ACHN (cell line): ENCODE results near the gene ZNF471.

Experiments
- DNase-seq: peaks from one replicate; pipeline ENCODE4 v3.0.0-alpha.2; 2015
- in situ Hi-C: cut with HindIII; loops from 2 replicates; pipeline ENCODE4 v1.10.0; 2017; ENCODE audit warnings: low sequenced_read_pairs, low pct_ligation_motif_present, low pct_unique_long_range_greater_than_20kb

ZNF471 gene

DNA sequence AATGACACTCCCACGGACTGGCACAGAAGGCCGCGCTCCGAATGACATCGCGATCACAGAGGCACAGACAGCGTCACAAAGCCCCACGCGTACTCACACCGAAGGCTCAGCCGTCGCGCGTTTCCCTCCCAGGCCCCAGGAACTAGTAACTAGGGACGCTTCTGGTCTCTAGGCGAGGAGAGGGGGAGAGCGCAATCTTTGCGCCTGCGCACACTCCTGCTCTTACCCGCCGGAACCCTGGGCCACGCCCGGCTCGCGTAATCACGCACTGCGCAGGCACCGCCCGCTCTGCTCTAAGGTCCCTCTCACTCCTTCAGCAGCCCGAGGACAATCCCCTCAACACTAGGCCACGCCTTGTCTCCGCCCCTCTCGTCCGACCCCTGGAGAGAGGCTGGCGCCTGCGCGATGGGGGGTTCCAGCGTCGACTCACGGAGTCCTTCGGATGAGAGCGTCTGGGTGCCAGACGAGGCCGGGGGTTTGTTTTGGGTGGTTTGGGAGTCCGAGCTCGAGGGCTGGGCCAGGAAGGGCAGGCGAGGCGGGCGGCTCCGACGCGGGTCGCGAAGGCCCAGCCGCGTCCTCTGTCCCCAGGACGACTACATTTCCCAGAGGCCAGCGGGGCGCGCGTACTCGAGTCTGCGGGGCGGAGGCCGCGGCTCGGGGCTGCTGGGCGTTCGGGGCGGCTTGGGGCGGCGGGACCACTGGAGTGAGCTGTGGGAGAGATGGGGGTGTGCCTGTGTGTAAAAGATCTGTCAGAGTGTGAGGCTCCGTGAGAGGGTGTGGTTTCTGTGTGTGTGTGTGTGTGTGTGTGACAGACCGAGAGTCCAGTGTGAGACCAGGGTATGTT, at the start of gene ZNF471:
Gene ZNF471, plus strand, starts transcription at position 410 of the 844 bp plus-strand sequence. CDS start 3,717 bp downstream, outside the sequence.
- no peak for DNase-seq
- in situ Hi-C loops: no loop called here

DNA sequence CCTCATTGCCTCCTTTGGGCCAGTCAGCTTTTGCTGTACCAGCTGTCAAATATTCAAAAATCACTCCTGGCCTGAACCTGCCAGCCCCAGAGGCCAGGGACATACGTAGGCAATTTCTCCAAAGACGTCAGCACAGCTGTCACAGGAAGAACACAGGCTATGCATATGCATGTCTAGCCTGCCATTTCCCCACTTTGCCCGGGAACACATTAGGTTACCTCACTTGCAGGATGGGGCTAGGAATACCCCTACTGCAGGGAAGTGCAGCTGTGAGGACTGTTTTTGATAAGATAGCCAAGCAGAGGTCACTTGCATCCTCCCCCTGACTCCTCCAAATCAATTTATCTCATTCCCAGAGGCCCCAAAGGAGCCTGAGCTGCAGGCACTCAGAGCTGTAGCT, 33.3 kb upstream of the ZNF471 start:
- in situ Hi-C loops: no loop called here
- DNase-seq: no peak

DNA sequence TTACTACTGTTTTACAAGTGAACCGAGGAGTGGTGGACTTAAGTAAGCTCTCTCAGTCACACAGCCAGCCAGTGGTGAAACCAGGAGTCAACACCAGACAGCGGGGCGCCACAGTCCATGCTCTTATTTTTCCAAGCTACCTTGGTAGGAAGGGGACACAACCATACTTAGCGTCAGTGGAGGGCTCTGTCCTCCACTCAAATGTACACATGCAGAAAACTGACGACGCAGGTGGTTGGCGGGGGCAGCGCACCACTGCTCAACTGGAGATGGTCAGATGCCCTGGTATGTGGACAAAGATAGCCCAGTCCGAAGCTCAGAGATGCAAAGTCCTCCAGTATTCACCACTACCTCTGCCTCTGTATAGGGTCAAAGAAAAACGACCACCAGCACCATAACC, 31.6 kb upstream of the ZNF471 start:
- in situ Hi-C loops: no loop called here
- DNase-seq: no peak

DNA sequence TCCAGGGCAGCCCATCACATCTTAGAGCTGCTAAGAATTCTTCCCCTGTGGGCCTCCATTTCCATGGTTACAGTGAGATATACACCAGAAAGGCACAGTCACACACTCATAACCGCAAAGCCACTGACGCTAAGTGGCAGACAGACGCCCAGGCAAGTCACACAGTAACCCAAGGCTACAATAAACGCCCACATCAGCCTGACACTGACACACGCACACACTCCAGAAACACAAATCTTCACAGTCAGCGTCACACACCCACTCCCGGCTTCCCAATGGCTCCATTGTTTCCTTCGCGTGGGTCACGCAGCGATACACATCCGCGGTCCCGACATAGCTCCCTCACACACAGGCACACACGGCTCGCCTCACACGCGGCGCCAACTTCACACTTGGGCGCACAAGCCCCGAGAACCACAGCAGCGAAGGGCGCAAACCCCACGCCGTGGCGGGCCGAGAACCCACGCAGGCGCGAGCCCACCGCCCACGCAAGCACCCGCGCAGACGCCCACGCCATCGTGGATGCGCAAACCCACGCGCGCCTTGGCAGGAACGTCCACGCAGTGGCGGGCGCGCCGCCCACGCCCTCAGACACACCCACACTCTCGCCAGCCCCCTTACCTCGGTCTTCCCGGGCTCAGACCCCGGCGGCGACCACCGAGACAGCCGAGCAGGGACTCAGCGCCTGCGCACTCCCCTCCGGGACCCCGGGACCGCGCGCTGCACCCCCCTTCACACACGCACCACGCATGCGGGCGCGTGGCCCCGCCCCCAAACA, 30.8 kb upstream of the ZNF471 start, which contains the start of gene ZNF667:
Gene ZNF667, minus strand, starts transcription at position 695 of the 778 bp plus-strand sequence. CDS start 14,975 bp downstream, outside the sequence.
- DNase-seq: no peak
- in situ Hi-C loops: no loop called here

DNA sequence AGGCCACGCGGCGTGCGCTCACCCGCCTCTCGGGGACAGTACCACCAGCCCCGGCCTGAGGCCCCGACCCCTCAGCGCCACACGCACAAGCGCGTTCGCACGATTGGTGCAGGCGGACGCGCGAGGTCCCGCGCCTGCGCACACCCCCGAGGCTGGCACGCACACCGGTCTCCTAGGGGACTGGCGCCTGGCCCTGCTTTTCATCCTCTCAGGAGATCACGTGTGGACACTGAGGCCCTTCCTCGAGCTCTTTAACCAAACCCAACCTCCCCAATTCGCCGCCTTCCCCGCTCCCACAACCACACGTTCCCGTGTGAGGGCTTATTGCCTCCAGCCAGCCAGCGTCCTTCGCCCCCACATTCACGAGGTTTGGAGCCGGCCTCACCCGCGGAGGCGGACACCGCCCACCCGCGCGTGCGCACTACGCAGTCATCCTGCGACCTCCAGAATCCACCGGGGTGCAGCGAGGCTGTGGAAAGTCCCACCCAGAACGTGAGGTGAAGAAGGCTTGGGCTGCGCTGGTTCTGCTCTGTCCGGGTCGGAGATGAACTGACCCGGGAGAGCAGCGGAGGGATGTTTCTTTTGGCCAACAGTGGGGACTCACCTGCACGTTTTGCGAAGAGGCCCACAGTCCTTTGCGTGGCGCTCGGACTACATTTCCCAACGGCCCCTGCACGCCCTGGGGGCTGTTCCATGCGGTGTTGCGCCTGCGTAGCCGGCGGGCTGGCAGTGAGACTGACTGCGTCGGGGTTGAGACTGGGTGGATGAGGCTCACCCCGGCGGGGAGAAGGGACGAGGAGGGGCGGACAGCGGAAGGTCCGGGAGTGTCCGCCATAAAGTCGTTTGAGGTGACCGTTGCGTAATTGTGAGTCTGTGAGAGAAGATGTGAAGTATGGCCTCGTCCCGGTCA, 30.0 kb upstream of the ZNF471 start:
- no peak for DNase-seq
- in situ Hi-C loops: no loop called here

DNA sequence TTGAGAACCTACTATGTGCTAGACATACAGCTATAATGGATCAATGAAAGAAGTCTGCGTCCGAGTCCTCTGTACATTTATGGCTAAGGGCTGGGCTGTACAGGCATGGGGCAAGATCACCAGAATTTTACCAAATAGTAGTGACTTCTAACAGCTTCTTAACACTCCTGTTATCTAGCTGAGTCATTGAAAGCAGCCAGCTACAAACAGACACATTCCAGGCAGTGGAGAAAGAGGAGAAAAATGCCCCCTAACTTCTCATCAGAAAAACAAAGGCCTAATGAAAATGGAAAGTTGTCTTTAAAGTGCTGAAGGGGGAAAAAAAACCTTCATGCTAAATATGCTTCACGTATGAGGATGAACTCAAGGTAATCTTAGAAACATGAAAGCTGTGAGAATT, 16.3 kb upstream of the ZNF471 start:
- in situ Hi-C loops: no loop called here
- no peak for DNase-seq

DNA sequence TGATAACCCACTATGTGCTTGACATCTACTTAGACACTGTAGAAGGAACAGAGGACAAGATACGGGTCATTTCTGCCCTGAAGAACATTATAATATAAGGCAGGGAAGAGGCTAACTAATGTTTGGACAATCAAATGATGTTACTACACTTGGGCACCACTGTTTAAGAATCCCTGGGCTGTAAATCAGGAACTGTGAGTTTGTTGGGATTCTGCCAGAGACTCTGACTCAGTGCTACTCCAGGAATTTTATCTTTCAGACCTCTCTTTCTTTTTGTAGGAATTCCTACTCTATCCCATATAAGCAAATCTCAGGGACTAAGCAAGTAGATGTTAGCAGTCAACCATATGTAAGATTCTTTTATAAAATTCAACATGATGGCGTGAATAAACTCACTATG, 3.1 kb upstream of the ZNF471 start:
- in situ Hi-C loops: no loop called here
- DNase-seq: no peak

DNA sequence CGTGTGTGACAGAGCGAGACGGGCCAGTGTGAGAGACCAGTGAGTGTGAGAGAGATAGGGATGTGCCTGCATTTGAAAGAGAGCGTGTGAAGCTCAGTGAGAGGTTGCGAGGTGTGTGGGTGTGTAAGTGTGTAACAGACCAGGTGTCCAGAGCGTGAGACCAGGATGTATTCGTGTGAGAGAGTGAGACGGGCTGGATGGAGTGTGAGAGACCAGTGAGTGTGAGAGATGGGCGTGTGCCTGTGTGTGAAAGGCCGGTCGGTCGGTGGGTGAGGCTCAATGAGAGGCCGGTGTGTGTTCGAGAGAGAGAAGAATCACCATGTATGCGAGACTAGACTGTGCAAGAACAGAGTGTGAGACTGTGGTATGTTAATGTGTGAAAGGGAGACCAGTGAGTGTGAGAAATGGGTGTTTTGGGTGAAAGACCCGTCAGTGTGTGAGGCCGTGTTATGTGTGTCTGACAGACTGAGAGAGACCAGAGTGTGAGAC, 679 bp downstream of the ZNF471 start:
- in situ Hi-C loops: no loop called here
- DNase-seq: no peak

DNA sequence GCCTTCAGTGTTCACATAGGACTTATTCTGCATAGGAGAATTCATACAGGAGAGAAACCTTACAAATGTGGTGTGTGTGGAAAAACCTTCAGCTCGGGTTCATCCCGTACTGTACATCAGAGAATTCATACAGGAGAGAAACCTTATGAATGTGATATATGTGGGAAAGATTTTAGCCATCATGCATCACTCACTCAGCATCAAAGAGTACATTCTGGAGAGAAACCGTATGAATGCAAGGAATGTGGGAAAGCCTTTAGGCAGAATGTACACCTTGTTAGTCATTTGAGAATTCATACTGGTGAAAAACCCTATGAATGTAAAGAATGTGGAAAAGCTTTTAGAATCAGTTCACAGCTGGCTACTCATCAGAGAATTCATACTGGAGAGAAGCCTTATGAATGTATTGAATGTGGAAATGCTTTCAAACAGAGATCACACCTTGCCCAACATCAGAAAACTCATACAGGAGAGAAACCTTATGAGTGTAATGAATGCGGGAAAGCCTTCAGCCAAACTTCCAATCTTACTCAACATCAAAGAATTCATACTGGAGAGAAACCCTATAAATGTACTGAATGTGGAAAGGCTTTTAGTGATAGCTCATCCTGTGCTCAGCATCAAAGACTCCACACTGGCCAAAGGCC, 17.7 kb downstream of the ZNF471 start:
- no peak for DNase-seq
- in situ Hi-C loops: no loop called here

DNA sequence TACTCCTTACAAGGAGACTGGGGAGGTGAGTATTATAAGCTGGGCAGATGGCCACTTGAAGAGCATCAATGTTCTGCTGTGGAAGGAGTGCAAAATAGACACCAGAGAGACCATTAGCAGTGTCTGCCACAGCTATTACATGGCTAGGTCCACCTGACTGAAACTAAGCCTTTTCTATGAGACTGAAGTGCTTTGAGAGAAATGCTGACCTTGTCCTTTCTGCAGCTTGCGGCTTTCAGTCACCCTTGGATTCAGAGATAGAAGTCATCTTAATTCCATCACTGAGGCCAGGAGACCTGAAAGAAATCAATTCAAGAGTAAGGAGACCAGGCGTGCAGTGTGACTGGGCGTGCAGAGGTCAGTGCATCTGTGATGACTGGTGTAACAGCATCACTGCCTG, 29.8 kb downstream of the ZNF471 start:
- in situ Hi-C loops: no loop called here

DNA sequence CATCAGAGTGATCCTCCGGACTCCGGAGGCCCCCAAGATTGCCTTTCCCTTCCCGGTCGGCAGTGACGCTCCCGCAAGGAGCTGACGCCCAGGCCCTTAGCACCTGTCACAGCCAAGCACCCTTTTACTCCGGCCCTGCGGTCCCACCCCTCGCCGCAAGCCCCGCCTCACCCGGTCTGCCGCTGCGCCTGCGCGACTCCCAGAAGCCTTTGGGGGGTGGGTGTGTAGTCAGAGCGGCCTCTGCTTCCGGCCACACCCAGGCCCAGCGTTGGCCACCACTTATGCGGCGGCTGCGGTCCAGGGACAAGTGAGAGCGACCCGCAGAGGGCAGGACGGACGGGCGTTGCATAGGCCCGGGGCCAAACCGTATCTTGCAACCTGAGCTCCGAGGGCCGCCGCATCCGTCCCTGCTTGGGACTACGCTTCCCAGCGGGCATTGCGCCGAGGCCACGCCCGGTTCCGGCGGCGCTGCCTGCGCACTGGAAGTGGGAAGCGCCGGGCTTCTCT, 30.7 kb downstream of the ZNF471 start:
- DNase-seq: no peak
- in situ Hi-C loops: no loop called here

More for the DNA sequence above, 29.8 kb downstream of the ZNF471 start:
- DNase-seq: no peak

DNA sequence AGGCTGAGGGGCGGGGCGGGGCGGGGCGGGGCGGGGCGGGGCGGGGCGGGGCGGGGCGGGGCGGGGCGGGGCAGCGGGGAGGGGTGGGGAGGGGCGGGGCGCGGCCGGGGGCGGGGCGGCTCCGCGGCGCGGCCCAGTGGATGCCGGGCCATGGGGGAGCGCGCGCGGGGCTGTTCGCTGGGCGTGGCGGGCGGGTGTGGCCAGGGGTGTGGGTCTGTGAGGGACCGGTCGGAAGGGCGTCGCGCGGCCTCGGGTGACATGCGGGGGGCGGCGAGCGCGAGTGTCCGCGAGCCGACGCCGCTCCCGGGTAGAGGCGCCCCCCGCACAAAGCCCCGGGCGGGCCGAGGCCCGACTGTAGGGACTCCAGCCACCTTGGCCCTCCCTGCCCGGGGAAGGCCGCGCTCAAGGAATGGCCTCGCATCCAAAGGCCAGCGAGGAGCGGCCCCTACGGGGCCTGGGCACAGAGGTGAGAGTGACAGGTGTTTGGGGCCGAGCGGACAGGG, 31.2 kb downstream of the ZNF471 start, which contains the start of gene ZFP28:
Gene ZFP28, plus strand, starts transcription at position 188 of the 503 bp plus-strand sequence. Its CDS starts 71 bp downstream, at position 259.
- in situ Hi-C loops: no loop called here
- DNase-seq: no peak

DNA sequence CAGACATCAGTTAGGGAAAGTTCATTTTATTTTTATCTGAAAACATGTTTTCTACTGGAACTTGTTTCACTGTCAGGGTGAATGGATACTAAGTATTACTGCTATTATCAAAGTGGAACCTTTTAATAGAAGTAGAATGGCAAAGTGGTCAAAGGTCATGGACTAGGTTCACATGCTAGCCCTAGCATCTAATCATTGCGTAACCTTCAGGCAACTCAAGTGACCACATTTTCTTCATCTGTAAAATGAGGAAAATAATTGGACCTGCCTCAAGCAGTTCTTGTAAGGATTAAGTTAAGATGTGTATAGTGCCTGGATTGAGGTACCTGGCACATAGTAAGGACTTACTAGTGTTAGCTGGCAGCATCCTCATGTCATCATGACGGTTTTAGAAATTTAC, 36.1 kb downstream of the ZNF471 start:
- in situ Hi-C loops: no loop called here

DNA sequence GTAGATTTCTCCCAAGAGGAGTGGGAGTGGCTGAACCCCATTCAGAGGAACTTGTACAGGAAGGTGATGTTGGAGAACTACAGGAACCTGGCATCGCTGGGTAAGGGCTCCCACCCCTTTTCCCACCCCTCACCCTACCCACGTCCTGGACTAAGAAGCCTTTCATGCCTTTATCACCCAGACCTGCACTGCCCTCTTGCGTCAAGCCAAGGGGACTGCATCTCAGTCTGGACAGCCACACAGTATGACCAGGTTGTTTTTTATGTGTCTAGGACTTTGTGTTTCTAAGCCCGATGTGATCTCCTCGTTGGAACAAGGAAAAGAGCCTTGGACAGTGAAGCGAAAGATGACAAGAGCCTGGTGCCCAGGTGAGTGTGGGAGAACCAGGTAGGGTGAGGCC, 39.9 kb downstream of the ZNF471 start:
- in situ Hi-C loops: no loop called here
- no peak for DNase-seq

More for the DNA sequence above, 36.1 kb downstream of the ZNF471 start:
- no peak for DNase-seq

DNA sequence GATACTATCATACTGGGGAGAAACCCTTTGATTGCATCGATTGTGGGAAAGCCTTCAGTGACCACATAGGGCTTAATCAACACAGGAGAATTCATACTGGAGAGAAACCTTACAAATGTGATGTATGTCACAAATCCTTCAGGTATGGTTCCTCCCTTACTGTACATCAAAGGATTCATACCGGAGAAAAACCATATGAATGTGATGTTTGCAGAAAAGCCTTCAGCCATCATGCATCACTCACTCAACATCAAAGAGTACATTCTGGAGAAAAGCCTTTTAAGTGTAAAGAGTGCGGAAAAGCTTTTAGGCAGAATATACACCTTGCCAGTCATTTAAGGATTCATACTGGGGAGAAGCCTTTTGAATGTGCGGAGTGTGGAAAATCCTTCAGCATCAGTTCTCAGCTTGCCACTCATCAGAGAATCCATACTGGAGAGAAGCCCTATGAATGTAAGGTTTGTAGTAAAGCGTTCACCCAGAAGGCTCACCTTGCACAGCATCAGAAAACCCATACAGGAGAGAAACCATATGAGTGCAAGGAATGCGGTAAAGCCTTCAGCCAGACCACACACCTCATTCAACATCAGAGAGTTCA, 46.7 kb downstream of the ZNF471 start:
- in situ Hi-C loops: no loop called here
- no peak for DNase-seq

DNA sequence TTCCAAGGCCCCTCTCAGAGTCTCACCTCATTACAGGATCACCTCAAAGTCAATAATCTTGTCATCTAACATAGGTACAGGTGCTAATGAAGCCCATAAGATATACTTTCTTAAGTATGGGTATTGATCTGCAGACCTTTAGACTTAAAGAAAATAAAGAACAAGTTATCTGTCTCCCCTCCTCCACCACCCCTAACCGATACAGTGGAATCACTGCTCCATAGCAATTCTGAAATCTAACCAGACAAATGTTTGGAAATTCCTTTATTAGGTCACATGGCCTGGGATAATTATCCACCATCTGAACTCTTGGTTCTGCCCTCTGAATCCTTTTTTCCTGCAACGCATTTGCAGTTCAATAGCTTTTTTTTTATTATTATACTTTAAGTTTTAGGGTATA, 55.1 kb downstream of the ZNF471 start:
- no peak for DNase-seq

DNA sequence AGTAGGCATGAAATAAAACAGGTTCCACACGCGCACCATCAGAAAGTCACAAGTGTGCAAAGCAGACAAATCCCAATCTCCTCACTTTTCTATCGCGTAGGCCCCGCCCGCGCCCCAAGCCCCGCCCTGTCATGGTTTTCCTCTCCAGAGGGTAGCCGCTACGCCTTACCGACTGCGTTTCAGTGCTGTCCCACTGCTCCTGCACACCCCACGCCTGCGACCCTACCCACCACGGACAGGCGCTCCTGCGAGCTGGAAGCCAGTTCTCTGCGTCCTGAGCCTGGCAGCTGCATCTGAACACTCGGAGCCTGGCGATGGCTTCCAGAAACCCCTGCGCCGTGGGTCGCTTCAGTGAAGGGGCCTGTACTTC, 59.2 kb downstream of the ZNF471 start:
- in situ Hi-C loops: no loop called here
- DNase-seq: no peak

More for the DNA sequence above, 55.1 kb downstream of the ZNF471 start:
- in situ Hi-C loops: no loop called here
